Esophagus squamous epithelium (tissue), 5 donors: Measurements from ENCODE around the gene PSPN. TPM values are rescaled to one million over a fixed set of nuclear protein-coding genes. Genes with fewer than 3 reads are reported as not detected.

Experiments
- DNase-seq: peaks from one replicate; lab custom pipeline; 2025; lab: John Stamatoyannopoulos, UW
- H3K27ac ChIP-seq, 4 donors: fragments of 200-600 bp; sonication (generic); one replicate each; pipeline ENCODE4 v1.5.1; 2016 to 2019; ENCODE audit warnings: mild to moderate bottlenecking in 1 of 4
- H3K27me3 ChIP-seq, 4 donors: fragments of 200-600 bp; sonication (generic); 1 replicate in 3 of 4; 2 replicates in 1 of 4; pipeline versions ENCODE4 v1.5.1 to v1.6.0; 2017 to 2021; ENCODE audit warnings: antibody characterized with exemption in 1 of 4
- H3K36me3 ChIP-seq, 3 donors: fragments of 200-600 bp; sonication (generic); one replicate each; pipeline ENCODE4 v1.5.1; 2016 to 2019
- H3K4me1 ChIP-seq, 3 donors: fragments of 200-600 bp; sonication (generic); one replicate each; pipeline ENCODE4 v1.5.1; 2017 to 2019
- H3K4me3 ChIP-seq, 4 donors: fragments of 200-600 bp; sonication (generic); 1 replicate in 3 of 4; 2 replicates in 1 of 4; pipeline ENCODE4 v1.5.1; 2016 to 2019; ENCODE audit warnings: mild to moderate bottlenecking in 2 of 4, moderate library complexity in 1 of 4
- H3K9me3 ChIP-seq, 3 donors: fragments of 200-600 bp; sonication (generic); one replicate each; pipeline ENCODE4 v1.5.1; 2016 to 2019
- POLR2A ChIP-seq, 4 donors: fragments of 450-650 bp; IDR thresholded peaks; one replicate each; pipeline ENCODE4 v1.6.1; 2017; ENCODE audit warnings: antibody characterized with exemption in 4 of 4, mild to moderate bottlenecking in 4 of 4, moderate library complexity in 3 of 4
- WGBS, 2 donors: methylation state at CpG; one replicate each; pipeline ENCODE4 v1.1.5; 2018; 5-methylcytosine and 5-hydroxymethylcytosine counted together
- intact Hi-C: fragments of 100-400 bp; cut with DNase I; formaldehyde crosslinking; loops from one replicate; pipeline ENCODE4 v1.15.0; 2022
- total RNA-seq, 4 donors: library from RNA; depleted of rRNA; stranded (reverse); fragments of >200 nt; gene quantifications; one replicate each; pipeline ENCODE4 v1.1.0, GENCODE V29; 2016
- TF ChIP-seq, protein P1 (sequence below), 6 experiments: fragments of 450-650 bp in 4 of 6; fragments of 200-600 bp in 2 of 6; sonication (generic) in 2 of 6; IDR thresholded peaks; one replicate each; pipeline ENCODE4 v1.5.1; 2016 to 2019; ENCODE audit warnings: antibody characterized with exemption in 6 of 6, mild to moderate bottlenecking in 4 of 6, moderate library complexity in 4 of 6
- donor health status: DM: yes; HTN: yes; CAD: no.

PSPN gene
- total RNA-seq, 4 donors from 2014 or later = 0.76 to 1.3 (median 1.0) TPM

- Histone ChIP-seq H3K27me3 (no peaks in the 10 kb centered on the region), H3K9me3 (no peaks in the 10 kb centered on the region), H3K27ac (no peak overlapping the region), H3K36me3 (peaks cover 59 to 100% (median 63%) of the 10 kb centered on the region in 3 donors), H3K4me3 (no peak overlapping the region), H3K4me1 (peaks cover 0 to 3% (median 0%) of the 10 kb centered on the region in 3 donors)
- 97 to 98% methylated on average over 17 to 18 of the region's 19 CpGs for WGBS, 2 donors
- intact Hi-C loops = no loop called here
- TF ChIP-seq, protein P1, sequence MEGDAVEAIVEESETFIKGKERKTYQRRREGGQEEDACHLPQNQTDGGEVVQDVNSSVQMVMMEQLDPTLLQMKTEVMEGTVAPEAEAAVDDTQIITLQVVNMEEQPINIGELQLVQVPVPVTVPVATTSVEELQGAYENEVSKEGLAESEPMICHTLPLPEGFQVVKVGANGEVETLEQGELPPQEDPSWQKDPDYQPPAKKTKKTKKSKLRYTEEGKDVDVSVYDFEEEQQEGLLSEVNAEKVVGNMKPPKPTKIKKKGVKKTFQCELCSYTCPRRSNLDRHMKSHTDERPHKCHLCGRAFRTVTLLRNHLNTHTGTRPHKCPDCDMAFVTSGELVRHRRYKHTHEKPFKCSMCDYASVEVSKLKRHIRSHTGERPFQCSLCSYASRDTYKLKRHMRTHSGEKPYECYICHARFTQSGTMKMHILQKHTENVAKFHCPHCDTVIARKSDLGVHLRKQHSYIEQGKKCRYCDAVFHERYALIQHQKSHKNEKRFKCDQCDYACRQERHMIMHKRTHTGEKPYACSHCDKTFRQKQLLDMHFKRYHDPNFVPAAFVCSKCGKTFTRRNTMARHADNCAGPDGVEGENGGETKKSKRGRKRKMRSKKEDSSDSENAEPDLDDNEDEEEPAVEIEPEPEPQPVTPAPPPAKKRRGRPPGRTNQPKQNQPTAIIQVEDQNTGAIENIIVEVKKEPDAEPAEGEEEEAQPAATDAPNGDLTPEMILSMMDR (IDR thresholded peaks at IDR 0.05) = no peak
- TF ChIP-seq POLR2A (IDR thresholded peaks at IDR 0.05) = no peak
- DNase-seq = no peak
Observed at GRCh38 chr19:6383188-6383587, 7.5 kb upstream of the PSPN start.

DNA sequence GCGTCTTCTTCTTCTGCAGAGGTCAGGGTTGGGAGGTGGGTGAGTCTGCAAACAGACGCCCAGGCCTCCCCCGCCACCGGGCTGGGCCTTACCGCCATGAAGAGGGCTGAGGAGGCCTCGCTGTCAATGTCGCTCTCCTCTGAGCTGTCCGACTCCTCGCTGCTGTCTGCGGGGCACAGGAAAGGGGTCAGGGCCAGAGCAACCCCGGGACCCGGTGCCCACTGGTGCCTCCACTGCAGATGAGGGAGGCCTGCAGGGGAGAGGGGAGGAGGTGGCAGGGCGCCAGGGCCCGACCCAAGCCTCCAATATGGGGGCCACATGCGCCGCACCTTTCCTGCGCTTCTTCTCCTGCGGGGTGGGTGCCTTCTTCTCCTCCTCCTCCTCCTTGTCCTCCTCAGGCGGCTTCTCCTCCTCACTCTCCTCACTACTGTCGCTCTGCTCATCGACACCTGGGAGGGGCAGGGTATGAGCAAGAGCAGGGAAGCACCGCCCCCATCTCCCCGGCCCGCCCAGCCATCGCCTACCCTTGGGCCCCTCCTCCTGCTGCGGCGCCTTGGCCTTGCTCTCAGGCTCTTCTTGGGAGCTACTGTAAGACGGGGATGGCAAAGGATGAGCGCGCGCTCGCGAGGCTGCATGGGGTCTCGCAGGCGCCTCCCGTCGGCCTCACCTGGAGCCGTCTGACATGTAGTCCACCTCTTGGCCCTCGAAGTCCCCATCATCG is 5.5 kb upstream of the PSPN start:
- Histone ChIP-seq H3K36me3 (peaks cover 45 to 82% (median 49%) of the 10 kb centered on the region in 3 donors), H3K4me3 (no peak overlapping the region), H3K4me1 (peaks cover 0 to 18% (median 0%) of the 10 kb centered on the region in 3 donors), H3K27ac (no peak overlapping the region), H3K9me3 (no peaks in the 10 kb centered on the region), H3K27me3 (no peaks in the 10 kb centered on the region)
- no peak for DNase-seq
- WGBS, 2 donors = 90 to 96% methylated on average over 24 to 28 of the region's 40 CpGs
- TF ChIP-seq, protein P1 (IDR thresholded peaks at IDR 0.05) = no peak
- TF ChIP-seq POLR2A (IDR thresholded peaks at IDR 0.05) = no peak
- intact Hi-C loops = no loop called here

DNA sequence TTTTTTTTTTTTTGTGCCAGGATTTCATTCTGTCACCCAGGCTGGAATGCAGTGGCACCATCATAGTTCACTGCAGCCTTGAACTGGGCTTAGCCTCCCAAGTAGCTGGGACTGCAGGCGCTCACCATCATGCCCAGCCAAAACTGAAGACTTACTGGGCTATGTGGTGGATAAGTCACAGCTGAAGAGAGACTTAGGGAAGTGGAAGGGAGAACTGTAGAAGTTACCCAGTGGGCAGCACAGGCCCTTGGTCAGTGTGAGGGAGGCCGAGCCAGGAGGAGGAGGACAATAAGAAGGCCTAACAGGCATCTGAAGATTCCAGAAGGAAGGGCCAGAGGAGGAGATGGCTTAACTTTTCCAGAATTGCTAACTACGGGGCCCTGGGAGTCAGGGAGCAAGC is 4.0 kb upstream of the PSPN start:
- Histone ChIP-seq H3K4me3 (no peak overlapping the region), H3K27ac (no peak overlapping the region), H3K9me3 (no peaks in the 10 kb centered on the region), H3K36me3 (peaks cover 37 to 80% (median 40%) of the 10 kb centered on the region in 3 donors), H3K27me3 (no peaks in the 10 kb centered on the region), H3K4me1 (peaks cover 0 to 21% (median 0%) of the 10 kb centered on the region in 3 donors)
- DNase-seq = no peak
- 94 to 100% methylated on average over 2 to 3 of the region's 3 CpGs for WGBS, 2 donors
- TF ChIP-seq, protein P1 (IDR thresholded peaks at IDR 0.05) = no peak
- TF ChIP-seq POLR2A (IDR thresholded peaks at IDR 0.05) = no peak
- intact Hi-C loops = no loop called here

GRCh38 chr19:6378486-6378885 is 2.8 kb upstream of the PSPN start:
- Histone ChIP-seq H3K4me1 (peaks cover 7 to 32% (median 7%) of the 10 kb centered on the region in 3 donors), H3K27me3 (no peaks in the 10 kb centered on the region), H3K4me3 (no peak overlapping the region), H3K36me3 (peaks cover 32 to 74% (median 32%) of the 10 kb centered on the region in 3 donors), H3K27ac (peak overlapping the region in 1 of 4 donors; percentile 50), H3K9me3 (no peaks in the 10 kb centered on the region)
- intact Hi-C loops = no loop called here
- DNase-seq = no peak
- TF ChIP-seq POLR2A (IDR thresholded peaks at IDR 0.05) = no peak
- TF ChIP-seq, protein P1 (IDR thresholded peaks at IDR 0.05) = no peak
- WGBS, 2 donors = 69 to 77% methylated on average over 3 to 6 of the region's 9 CpGs

GRCh38 chr19:6378041-6378440 is 2.3 kb upstream of the PSPN start:
- H3K27ac ChIP-seq = peak overlapping the region in 1 of 4 donors; percentile 50
- TF ChIP-seq, protein P1 (IDR thresholded peaks at IDR 0.05) = no peak
- TF ChIP-seq POLR2A (IDR thresholded peaks at IDR 0.05) = no peak
- H3K27me3 ChIP-seq = no peaks in the 10 kb centered on the region
- H3K36me3 ChIP-seq = peaks cover 27 to 69% (median 28%) of the 10 kb centered on the region in 3 donors
- no peak for DNase-seq
- 36 to 40% methylated on average over 3 to 6 of the region's 6 CpGs for WGBS, 2 donors
- H3K4me1 ChIP-seq = peaks cover 8 to 34% (median 8%) of the 10 kb centered on the region in 3 donors
- no peak overlapping the region for H3K4me3 ChIP-seq
- intact Hi-C loops = no loop called here
- H3K9me3 ChIP-seq = no peaks in the 10 kb centered on the region
